Tibial artery (tissue), 4 donors: ENCODE data around the gene RCAN2.

Experiments used
- DNase-seq, 2 donors: peaks; one replicate each; pipeline ENCODE4 v3.0.0-alpha.2; 2019
- H3K27ac ChIP-seq, 2 donors: fragments of 200-600 bp; sonication (generic) in 1 of 2; 1 replicate in 1 of 2; 2 replicates in 1 of 2; pipeline ENCODE4 v1.5.1; 2018 to 2019; ENCODE audit warnings: mild to moderate bottlenecking in 1 of 2
- H3K27me3 ChIP-seq, 2 donors: fragments of 200-600 bp; sonication (generic) in 1 of 2; one replicate each; pipeline versions ENCODE4 v1.5.1 to v1.6.0; 2016 to 2019
- H3K36me3 ChIP-seq, 3 donors: fragments of 200-600 bp; sonication (generic) in 2 of 3; one replicate each; pipeline ENCODE4 v1.5.1; 2016 to 2019; ENCODE audit warnings: mild to moderate bottlenecking in 2 of 3
- H3K4me1 ChIP-seq, 4 donors: fragments of 200-600 bp; sonication (generic) in 2 of 4; 1 replicate in 3 of 4; 2 replicates in 1 of 4; pipeline ENCODE4 v1.5.1; 2016 to 2019
- H3K4me3 ChIP-seq, 2 donors: fragments of 200-600 bp; sonication (generic) in 1 of 2; 1 replicate in 1 of 2; 2 replicates in 1 of 2; pipeline ENCODE4 v1.5.1; 2018 to 2019; ENCODE audit warnings: mild to moderate bottlenecking in 2 of 2
- H3K9me3 ChIP-seq, 3 donors: fragments of 200-600 bp; sonication (generic) in 1 of 3; one replicate each; pipeline ENCODE4 v1.5.1; 2016 to 2019
- intact Hi-C: fragments of 100-400 bp; cut with DNase I; formaldehyde crosslinking; loops from one replicate; pipeline ENCODE4 v1.15.0; 2023; ENCODE audit warnings: low total_unique reads
- TF ChIP-seq, protein P1 (sequence below), 2 experiments: fragments of 200-600 bp in 1 of 2; fragments of 450-650 bp in 1 of 2; IDR thresholded peaks; one replicate each; pipeline ENCODE4 v1.5.1; 2017 to 2019; ENCODE audit warnings: antibody characterized with exemption in 2 of 2, mild to moderate bottlenecking in 1 of 2, moderate library complexity in 1 of 2

The RCAN2 gene

DNA sequence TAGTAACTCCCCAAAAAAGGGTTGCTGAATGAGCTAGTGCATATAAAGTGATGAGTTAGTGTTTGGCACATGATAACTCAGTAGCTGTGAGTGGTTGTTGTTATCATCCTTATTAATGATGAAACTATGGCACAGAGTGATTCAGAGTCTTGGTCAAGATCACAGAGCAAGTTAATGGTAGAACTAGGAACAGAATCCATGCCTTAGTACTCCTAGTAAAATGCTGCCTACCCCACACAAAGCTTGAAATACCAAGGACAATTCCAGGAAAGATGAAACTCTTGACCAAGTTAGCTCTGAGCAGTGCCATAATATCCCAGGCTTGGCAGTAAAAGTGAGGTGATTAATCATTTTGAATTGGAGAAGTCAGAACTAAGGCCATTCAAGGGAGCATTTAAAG, 211.4 kb downstream of the RCAN2 start:
- TF ChIP-seq, protein P1, sequence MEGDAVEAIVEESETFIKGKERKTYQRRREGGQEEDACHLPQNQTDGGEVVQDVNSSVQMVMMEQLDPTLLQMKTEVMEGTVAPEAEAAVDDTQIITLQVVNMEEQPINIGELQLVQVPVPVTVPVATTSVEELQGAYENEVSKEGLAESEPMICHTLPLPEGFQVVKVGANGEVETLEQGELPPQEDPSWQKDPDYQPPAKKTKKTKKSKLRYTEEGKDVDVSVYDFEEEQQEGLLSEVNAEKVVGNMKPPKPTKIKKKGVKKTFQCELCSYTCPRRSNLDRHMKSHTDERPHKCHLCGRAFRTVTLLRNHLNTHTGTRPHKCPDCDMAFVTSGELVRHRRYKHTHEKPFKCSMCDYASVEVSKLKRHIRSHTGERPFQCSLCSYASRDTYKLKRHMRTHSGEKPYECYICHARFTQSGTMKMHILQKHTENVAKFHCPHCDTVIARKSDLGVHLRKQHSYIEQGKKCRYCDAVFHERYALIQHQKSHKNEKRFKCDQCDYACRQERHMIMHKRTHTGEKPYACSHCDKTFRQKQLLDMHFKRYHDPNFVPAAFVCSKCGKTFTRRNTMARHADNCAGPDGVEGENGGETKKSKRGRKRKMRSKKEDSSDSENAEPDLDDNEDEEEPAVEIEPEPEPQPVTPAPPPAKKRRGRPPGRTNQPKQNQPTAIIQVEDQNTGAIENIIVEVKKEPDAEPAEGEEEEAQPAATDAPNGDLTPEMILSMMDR (IDR thresholded peaks at IDR 0.05) = no peak
- H3K36me3 ChIP-seq = peaks cover 0 to 4% (median 0%) of the 10 kb centered on the region in 3 donors
- DNase-seq = no peak
- intact Hi-C loops = no loop called here
- H3K9me3 ChIP-seq = no peaks in the 10 kb centered on the region
- H3K27me3 ChIP-seq = no peaks in the 10 kb centered on the region
- no peak overlapping the region for H3K27ac ChIP-seq
- H3K4me3 ChIP-seq = no peak overlapping the region
- peaks cover 0 to 54% (median 2%) of the 10 kb centered on the region in 4 donors for H3K4me1 ChIP-seq

DNA sequence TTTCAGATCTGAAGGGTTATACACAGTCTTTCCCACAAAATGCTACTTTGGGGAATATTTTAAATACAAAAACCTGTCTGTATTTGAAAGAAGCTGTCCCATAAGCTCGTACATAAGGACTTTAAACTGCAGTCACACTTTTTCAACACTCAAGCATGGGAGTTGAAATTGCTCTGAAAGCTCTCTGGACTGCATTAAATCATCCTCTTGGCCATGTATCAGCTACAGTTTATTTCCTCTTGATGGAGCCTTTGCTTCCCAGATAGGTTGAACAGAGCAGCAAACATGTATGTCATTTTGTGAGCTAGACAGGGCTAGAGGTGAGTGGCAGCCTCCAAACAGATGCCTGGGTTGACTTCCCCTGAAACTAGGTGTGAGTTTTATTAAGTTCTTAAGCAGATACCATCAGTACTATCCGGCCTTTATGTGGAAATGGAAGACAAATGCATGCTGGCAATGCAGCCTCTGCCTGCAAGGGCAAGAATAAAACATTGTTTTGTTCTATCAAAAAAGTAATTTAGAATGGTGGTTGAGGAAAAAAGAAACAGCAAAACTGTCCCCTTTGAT, 214.6 kb downstream of the RCAN2 start:
- no peak for DNase-seq
- no peak overlapping the region for H3K4me3 ChIP-seq
- H3K27ac ChIP-seq = no peak overlapping the region
- peaks cover 0 to 4% (median 0%) of the 10 kb centered on the region in 3 donors for H3K36me3 ChIP-seq
- TF ChIP-seq, protein P1 (IDR thresholded peaks at IDR 0.05) = no peak
- intact Hi-C loops = no loop called here
- peaks cover 0 to 60% (median 5%) of the 10 kb centered on the region in 4 donors for H3K4me1 ChIP-seq
- H3K9me3 ChIP-seq = no peaks in the 10 kb centered on the region
- no peaks in the 10 kb centered on the region for H3K27me3 ChIP-seq

DNA sequence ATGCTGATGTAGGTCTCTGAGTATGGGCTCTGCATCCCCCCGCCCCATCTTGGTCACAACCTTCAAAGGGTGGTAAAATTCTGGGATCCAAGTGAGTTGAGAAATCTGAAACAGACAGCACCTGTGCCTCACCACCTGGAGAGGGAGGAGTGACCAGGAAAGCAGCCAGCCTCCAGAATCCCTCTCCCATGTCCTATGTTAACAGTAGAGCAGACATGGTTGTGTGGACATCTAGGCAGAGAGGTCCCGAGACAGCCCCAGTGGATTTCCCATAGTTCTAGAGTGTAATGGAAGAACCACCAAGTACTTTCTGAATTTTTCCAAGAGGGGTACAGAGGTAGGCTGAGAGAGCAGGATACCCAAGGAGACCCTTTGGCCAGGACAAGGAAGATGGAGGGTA, 216.7 kb downstream of the RCAN2 start:
- no peak overlapping the region for H3K27ac ChIP-seq
- H3K36me3 ChIP-seq = peaks cover 0 to 4% (median 0%) of the 10 kb centered on the region in 3 donors
- no peaks in the 10 kb centered on the region for H3K27me3 ChIP-seq
- no peaks in the 10 kb centered on the region for H3K9me3 ChIP-seq
- peaks cover 0 to 48% (median 7%) of the 10 kb centered on the region in 4 donors for H3K4me1 ChIP-seq
- intact Hi-C loops = no loop called here
- DNase-seq = no peak
- TF ChIP-seq, protein P1 (IDR thresholded peaks at IDR 0.05) = no peak
- no peak overlapping the region for H3K4me3 ChIP-seq

DNA sequence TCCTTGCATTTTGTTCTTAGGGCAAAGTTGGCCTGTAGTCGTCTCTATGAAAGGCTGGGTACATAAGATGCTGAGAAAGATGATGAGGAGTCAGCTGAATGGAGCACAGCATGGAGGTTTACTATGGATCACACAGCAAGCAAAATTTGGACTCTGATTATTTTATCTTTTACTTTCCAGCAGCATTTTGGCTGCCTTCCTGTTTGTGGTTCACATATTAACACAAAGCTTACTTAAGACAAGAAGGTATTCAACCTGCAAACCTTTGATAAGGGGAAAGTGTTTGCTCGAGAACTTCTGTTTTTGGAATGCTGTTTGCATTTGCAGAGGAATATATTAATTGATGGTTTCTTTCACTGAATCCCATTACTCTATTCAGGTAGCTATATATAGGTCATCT, 217.3 kb downstream of the RCAN2 start:
- intact Hi-C loops = no loop called here
- TF ChIP-seq, protein P1 (IDR thresholded peaks at IDR 0.05) = no peak
- no peak for DNase-seq
- H3K4me3 ChIP-seq = no peak overlapping the region
- no peak overlapping the region for H3K27ac ChIP-seq
- H3K4me1 ChIP-seq = peaks cover 0 to 48% (median 8%) of the 10 kb centered on the region in 4 donors
- no peaks in the 10 kb centered on the region for H3K27me3 ChIP-seq
- no peaks in the 10 kb centered on the region for H3K36me3 ChIP-seq
- no peaks in the 10 kb centered on the region for H3K9me3 ChIP-seq

DNA sequence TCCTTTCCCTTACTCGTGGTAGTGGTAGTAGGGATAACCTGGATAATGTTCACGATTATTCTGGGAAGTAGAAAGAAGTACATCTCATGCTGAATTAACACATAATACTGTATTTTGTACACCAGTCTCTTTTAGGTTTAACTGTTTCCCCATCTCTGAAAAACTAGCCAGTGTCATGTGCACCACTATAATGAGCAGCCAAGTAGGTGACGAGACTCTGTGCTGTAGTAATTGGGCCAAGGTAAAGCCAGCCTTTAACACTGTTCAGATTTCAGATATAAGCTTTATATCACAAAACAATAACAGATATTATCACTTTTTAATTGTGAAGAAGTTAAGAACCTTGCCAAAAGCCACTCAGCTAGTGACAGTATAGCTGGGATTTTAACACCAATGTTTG, 219.5 kb downstream of the RCAN2 start:
- Histone ChIP-seq H3K4me3 (no peak overlapping the region), H3K27ac (no peak overlapping the region), H3K4me1 (peaks cover 0 to 40% (median 6%) of the 10 kb centered on the region in 4 donors), H3K27me3 (no peaks in the 10 kb centered on the region), H3K36me3 (no peaks in the 10 kb centered on the region), H3K9me3 (no peaks in the 10 kb centered on the region)
- TF ChIP-seq, protein P1 (IDR thresholded peaks at IDR 0.05) = no peak
- intact Hi-C loops = no loop called here
- no peak for DNase-seq

DNA sequence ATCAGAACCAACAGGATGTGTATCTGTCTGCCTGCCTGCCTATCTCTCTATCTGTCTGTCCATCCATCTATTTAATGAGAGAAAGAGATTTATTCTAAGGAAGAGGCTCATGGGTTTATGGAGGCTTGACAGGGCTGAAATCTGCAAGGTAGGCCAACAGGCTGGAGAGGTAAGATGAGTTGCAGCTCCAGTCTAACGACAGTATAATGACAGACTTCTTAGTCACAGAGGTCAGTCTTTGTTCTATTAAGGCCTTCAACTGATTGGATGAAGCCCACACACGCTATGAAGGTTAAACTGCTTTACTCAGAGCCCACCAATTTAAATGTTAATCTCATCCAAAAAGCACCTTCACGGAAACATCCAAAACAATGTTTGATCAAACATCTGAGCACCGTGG, 220.1 kb downstream of the RCAN2 start:
- no peaks in the 10 kb centered on the region for H3K9me3 ChIP-seq
- TF ChIP-seq, protein P1 (IDR thresholded peaks at IDR 0.05) = no peak
- intact Hi-C loops = no loop called here
- H3K27ac ChIP-seq = no peak overlapping the region
- DNase-seq = no peak
- no peak overlapping the region for H3K4me3 ChIP-seq
- H3K27me3 ChIP-seq = no peaks in the 10 kb centered on the region
- H3K4me1 ChIP-seq = peaks cover 0 to 34% (median 6%) of the 10 kb centered on the region in 4 donors
- no peaks in the 10 kb centered on the region for H3K36me3 ChIP-seq
